Activated naive CD4-positive, alpha-beta T cell treated with anti-CD3 and anti-CD28 coated beads, Interleukin-2, amount 50 U/mL, for 72 hours (primary cell): ENCODE measurements around the gene SLC22A5. TPM values are rescaled to one million over a fixed set of nuclear protein-coding genes. Genes with fewer than 3 reads are reported as not detected.
A peak's percentile ranks its signal among the peaks of the same experiment; 100 is the strongest.

Experiments
- ATAC-seq, 2 donors: fragments of 150-1000 bp; cut with Tn5 transposase; 2 replicates each; pipeline ENCODE4 v1.10.0; 2021; ENCODE audit warnings: mild to moderate bottlenecking in 2 of 2, moderate library complexity in 2 of 2
- DNase-seq, 2 donors: peaks; one replicate each; pipeline ENCODE4 v3.0.0; 2021 to 2022; ENCODE audit warnings: low spot score in 2 of 2
- H3K27ac Mint-ChIP-seq, 2 donors: one replicate each; pipeline ENCODE4 v1.8.0; 2022; ENCODE audit warnings: mild to moderate bottlenecking in 2 of 2, mixed read lengths in 2 of 2
- H3K36me3 Mint-ChIP-seq, 2 donors: one replicate each; pipeline ENCODE4 v1.8.0; 2022; ENCODE audit warnings: mixed read lengths in 2 of 2
- H3K9me3 Mint-ChIP-seq, 2 donors: one replicate each; pipeline ENCODE4 v1.8.0; 2022; ENCODE audit warnings: mixed read lengths in 2 of 2
- total RNA-seq, 2 donors: library from RNA; stranded (reverse); gene quantifications; one replicate each; pipeline ENCODE4 v1.2.3, GENCODE V29; 2022

Gene SLC22A5
- total RNA-seq, 2 donors from 2014 or later = 3.1 to 5.5 TPM

GRCh38 chr5:132380047-132380446 is 10.5 kb downstream of the SLC22A5 start:
- no peaks in the 10 kb centered on the region for H3K9me3 Mint-ChIP-seq
- no peak for ATAC-seq

GRCh38 chr5:132380741-132381140 is 11.2 kb downstream of the SLC22A5 start:
- H3K27ac Mint-ChIP-seq = peak overlapping the region in 1 of 2 donors; percentile 19
- ATAC-seq (no peak), DNase-seq (no peak)
- no peaks in the 10 kb centered on the region for H3K9me3 Mint-ChIP-seq
- no peaks in the 10 kb centered on the region for H3K36me3 Mint-ChIP-seq

More at GRCh38 chr5:132380047-132380446, 10.5 kb downstream of the SLC22A5 start:
- peak overlapping the region; percentile 19 to 32 for H3K27ac Mint-ChIP-seq
- no peak for DNase-seq
- no peaks in the 10 kb centered on the region for H3K36me3 Mint-ChIP-seq

- Mint-ChIP-seq H3K36me3 (no peaks in the 10 kb centered on the region), H3K27ac (no peak overlapping the region), H3K9me3 (no peaks in the 10 kb centered on the region)
- ATAC-seq = no peak
- DNase-seq = no peak
These were observed 12.1 kb downstream of the SLC22A5 start for GRCh38 chr5:132381614-132382013.

GRCh38 chr5:132383261-132383660 is 13.8 kb downstream of the SLC22A5 start:
- DNase-seq = no peak
- Mint-ChIP-seq H3K27ac (peak overlapping the region in 1 of 2 donors; percentile 13), H3K36me3 (no peaks in the 10 kb centered on the region), H3K9me3 (no peaks in the 10 kb centered on the region)
- ATAC-seq = no peak

GRCh38 chr5:132383984-132384383 is 14.5 kb downstream of the SLC22A5 start:
- no peak for ATAC-seq
- Mint-ChIP-seq H3K27ac (no peak overlapping the region), H3K36me3 (no peaks in the 10 kb centered on the region), H3K9me3 (no peaks in the 10 kb centered on the region)
- no peak for DNase-seq

- H3K9me3 Mint-ChIP-seq = no peaks in the 10 kb centered on the region
- no peaks in the 10 kb centered on the region for H3K36me3 Mint-ChIP-seq
- no peak overlapping the region for H3K27ac Mint-ChIP-seq
- ATAC-seq (no peak), DNase-seq (no peak)
These were observed 15.1 kb downstream of the SLC22A5 start for GRCh38 chr5:132384506-132385050.

- peak; percentile 58 for ATAC-seq
- no peaks in the 10 kb centered on the region for H3K36me3 Mint-ChIP-seq
- DNase-seq = peak; percentile 57 to 66
- peak overlapping the region in 1 of 2 donors; percentile 89 for H3K27ac Mint-ChIP-seq
- H3K9me3 Mint-ChIP-seq = no peaks in the 10 kb centered on the region
These were observed 16.0 kb downstream of the SLC22A5 start for GRCh38 chr5:132385326-132386105.

- peak; percentile 73 to 76 for DNase-seq
- Mint-ChIP-seq H3K27ac (peak overlapping the region; percentile 48 to 89), H3K9me3 (no peaks in the 10 kb centered on the region), H3K36me3 (no peaks in the 10 kb centered on the region)
- ATAC-seq = peak; percentile 79 to 90
These were observed 17.3 kb downstream of the SLC22A5 start for GRCh38 chr5:132386644-132387286.

GRCh38 chr5:132387640-132388117 is 18.2 kb downstream of the SLC22A5 start:
- no peak overlapping the region for H3K27ac Mint-ChIP-seq
- no peaks in the 10 kb centered on the region for H3K36me3 Mint-ChIP-seq
- no peaks in the 10 kb centered on the region for H3K9me3 Mint-ChIP-seq
- ATAC-seq (no peak), DNase-seq (no peak)

- H3K9me3 Mint-ChIP-seq = no peaks in the 10 kb centered on the region
- ATAC-seq (no peak), DNase-seq (no peak)
- H3K27ac Mint-ChIP-seq = no peak overlapping the region
- no peaks in the 10 kb centered on the region for H3K36me3 Mint-ChIP-seq
These were observed 18.9 kb downstream of the SLC22A5 start for GRCh38 chr5:132388244-132389050.

- no peak for DNase-seq
- Mint-ChIP-seq H3K36me3 (no peaks in the 10 kb centered on the region), H3K9me3 (no peaks in the 10 kb centered on the region), H3K27ac (peak overlapping the region in 1 of 2 donors; percentile 30)
- no peak for ATAC-seq
These were observed 19.5 kb downstream of the SLC22A5 start for GRCh38 chr5:132389051-132389331.

- Mint-ChIP-seq H3K27ac (peak overlapping the region in 1 of 2 donors; percentile 39), H3K36me3 (no peaks in the 10 kb centered on the region), H3K9me3 (no peaks in the 10 kb centered on the region)
- ATAC-seq (peak; percentile 61 to 78), DNase-seq (no peak)
These were observed 20.2 kb downstream of the SLC22A5 start for GRCh38 chr5:132389585-132390286.

GRCh38 chr5:132391247-132391646 is 21.7 kb downstream of the SLC22A5 start:
- Mint-ChIP-seq H3K36me3 (peaks cover 0 to 5% of the 10 kb centered on the region in 2 donors), H3K9me3 (no peaks in the 10 kb centered on the region), H3K27ac (peak overlapping the region in 1 of 2 donors; percentile 52)
- no peak for ATAC-seq
- DNase-seq = no peak

GRCh38 chr5:132391870-132392269 is 22.4 kb downstream of the SLC22A5 start:
- H3K27ac Mint-ChIP-seq = peak overlapping the region in 1 of 2 donors; percentile 52

GRCh38 chr5:132392411-132392810 is 22.9 kb downstream of the SLC22A5 start:
- Mint-ChIP-seq H3K9me3 (no peaks in the 10 kb centered on the region), H3K36me3 (peaks cover 0 to 5% of the 10 kb centered on the region in 2 donors), H3K27ac (peak overlapping the region; percentile 52 to 75)
- DNase-seq (no peak), ATAC-seq (no peak)

More at GRCh38 chr5:132391870-132392269, 22.4 kb downstream of the SLC22A5 start:
- Mint-ChIP-seq H3K9me3 (no peaks in the 10 kb centered on the region), H3K36me3 (peaks cover 0 to 5% of the 10 kb centered on the region in 2 donors)
- DNase-seq (no peak), ATAC-seq (peak; percentile 11 to 68)
